Suprapubic skin (tissue), 3 donors: ENCODE results near the gene SSH3.

Experiments
- EP300 ChIP-seq: sonication (generic); formaldehyde crosslinking; IDR thresholded peaks from one replicate; pipeline ENCODE4 v1.6.1; 2017; ENCODE audit warnings: antibody characterized with exemption
- TF ChIP-seq, protein P1 (sequence below), 2 donors: fragments of 200-600 bp in 1 of 2; fragments of 450-650 bp in 1 of 2; sonication (generic) in 1 of 2; IDR thresholded peaks; one replicate each; pipeline ENCODE4 v1.5.1; 2016 to 2019; ENCODE audit warnings: antibody characterized with exemption in 2 of 2, mild to moderate bottlenecking in 1 of 2, moderate library complexity in 1 of 2

DNA sequence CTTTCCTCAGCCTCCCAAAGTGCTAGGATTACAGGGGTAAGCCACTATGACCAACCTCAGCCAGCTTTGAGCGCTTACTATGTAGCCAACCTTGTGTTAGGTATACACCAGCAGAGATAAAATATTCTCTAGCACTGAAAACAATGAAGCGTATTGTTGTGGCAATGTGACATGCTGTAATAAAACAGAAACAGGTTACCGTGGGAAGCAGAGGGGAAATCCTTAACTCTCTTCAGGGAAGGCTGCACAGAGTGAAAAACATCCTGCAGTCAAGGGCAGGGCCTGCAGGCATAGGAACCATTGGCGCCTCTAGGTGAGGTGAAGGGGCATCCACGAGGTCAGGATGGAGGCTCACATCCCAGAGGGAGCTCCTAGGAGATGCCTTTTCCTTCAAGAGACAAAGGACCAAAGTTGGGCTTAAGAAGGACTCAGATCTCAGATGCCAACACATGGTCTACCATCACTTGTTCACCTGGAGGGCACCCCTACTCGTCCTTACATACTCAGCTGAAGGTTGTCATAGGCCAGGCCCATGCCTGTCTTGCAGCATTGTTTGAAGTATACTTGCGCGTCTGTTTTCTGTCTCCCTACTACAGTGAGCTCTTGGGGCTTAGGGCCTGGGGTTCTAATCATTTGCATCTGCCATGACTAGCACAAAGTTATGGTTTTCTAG, 42.1 kb downstream of the SSH3 start:
- TF ChIP-seq, protein P1, sequence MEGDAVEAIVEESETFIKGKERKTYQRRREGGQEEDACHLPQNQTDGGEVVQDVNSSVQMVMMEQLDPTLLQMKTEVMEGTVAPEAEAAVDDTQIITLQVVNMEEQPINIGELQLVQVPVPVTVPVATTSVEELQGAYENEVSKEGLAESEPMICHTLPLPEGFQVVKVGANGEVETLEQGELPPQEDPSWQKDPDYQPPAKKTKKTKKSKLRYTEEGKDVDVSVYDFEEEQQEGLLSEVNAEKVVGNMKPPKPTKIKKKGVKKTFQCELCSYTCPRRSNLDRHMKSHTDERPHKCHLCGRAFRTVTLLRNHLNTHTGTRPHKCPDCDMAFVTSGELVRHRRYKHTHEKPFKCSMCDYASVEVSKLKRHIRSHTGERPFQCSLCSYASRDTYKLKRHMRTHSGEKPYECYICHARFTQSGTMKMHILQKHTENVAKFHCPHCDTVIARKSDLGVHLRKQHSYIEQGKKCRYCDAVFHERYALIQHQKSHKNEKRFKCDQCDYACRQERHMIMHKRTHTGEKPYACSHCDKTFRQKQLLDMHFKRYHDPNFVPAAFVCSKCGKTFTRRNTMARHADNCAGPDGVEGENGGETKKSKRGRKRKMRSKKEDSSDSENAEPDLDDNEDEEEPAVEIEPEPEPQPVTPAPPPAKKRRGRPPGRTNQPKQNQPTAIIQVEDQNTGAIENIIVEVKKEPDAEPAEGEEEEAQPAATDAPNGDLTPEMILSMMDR (IDR thresholded peaks at IDR 0.05) = no peak
- no peak for TF ChIP-seq EP300
